ENCODE measurements around the gene TRPT1. TPM values are rescaled to one million over a fixed set of nuclear protein-coding genes. Genes with fewer than 3 reads are reported as not detected.

The TRPT1 gene
- total and polyA plus RNA-seq, 9 of the 15 experiments (the other 6 are each of a cell fraction or from before 2014, with no cell fraction given) = 4.6 to 41.7 (median 23.1) TPM

GRCh38 chr11:64222651-64223000 is 3.4 kb downstream of the TRPT1 start (continued):
- TF ChIP-seq HNRNPUL1 (IDR thresholded peaks at IDR 0.05; ENCODE audit: low read length) = no peak
- TF ChIP-seq ZNF239 (CRISPR knock-in tag; IDR thresholded peaks at IDR 0.05) = no peak
- peak; percentile 49; the same call in 1 of the 2 replicates for TF ChIP-seq POLR2AphosphoS2 (IDR thresholded peaks at IDR 0.05; ENCODE audit: low read length)
- TF ChIP-seq ZNF347 (CRISPR knock-in tag; IDR thresholded peaks at IDR 0.05; ENCODE audit: low read depth) = no peak
- TF ChIP-seq ZNF644 (tag; IDR thresholded peaks at IDR 0.05; ENCODE audit: low read depth) = no peak
- peak; percentile 20 for TF ChIP-seq RBM25 (IDR thresholded peaks at IDR 0.05; ENCODE audit: low read depth, low read length, severe bottlenecking)
- TF ChIP-seq ZNF766 (CRISPR knock-in tag; conservative IDR thresholded peaks at IDR 0.05) = no peak
- no peak for TF ChIP-seq PHTF2 (CRISPR knock-in tag; IDR thresholded peaks at IDR 0.05)

- ChIA-PET POLR2A (interaction anchor here (7.0 kb wide), 1 partner anchor 14 kb away, joined by 57 read pairs; the partner anchor contains the start of gene FERMT3), CTCF (ENCODE audit: low intra/inter-chr PET ratio) (no interaction called here)
- no peak for ATAC-seq
Observed at GRCh38 chr11:64220798-64221197, 5.2 kb downstream of the TRPT1 start.

More at GRCh38 chr11:64220798-64221197, 5.2 kb downstream of the TRPT1 start:
- DNase-seq (ENCODE audit: extremely low read depth in 1 of 4, low spot score in 3 of 4) (no peak), FAIRE-seq (no peak)
- H3K4me3 ChIP-seq = no peak overlapping the region
- no peak overlapping the region for H2AFZ ChIP-seq (ENCODE audit: low read depth, low read length)
- peaks cover 5% of the 10 kb centered on the region for H3K9me1 ChIP-seq (ENCODE audit: control insufficient read depth, insufficient read depth, low read length)
- peak overlapping the region in 1 of 2 experiments; percentile 35; a peak in 1 of 4 replicates for H3K9ac ChIP-seq (ENCODE audit: insufficient read depth in 1 of 2, low read depth in 2 of 2, low read length in 2 of 2)
- peaks cover 75% of the 10 kb centered on the region for H3K36me3 ChIP-seq (ENCODE audit: control insufficient read depth, insufficient read depth, low read length)
- H3K27me3 ChIP-seq (ENCODE audit: control insufficient read depth in 2 of 2, insufficient read depth in 2 of 2, low read length in 2 of 2) = no peaks in the 10 kb centered on the region
- H3K4me1 ChIP-seq (replicated peaks in 1 of 2; ENCODE audit: control insufficient read depth in 2 of 2, insufficient read depth in 2 of 2, low read length in 2 of 2) = peaks cover 0 to 43% of the 10 kb centered on the region in 2 experiments; a peak in 3 of 5 replicates
- TF ChIP-seq ADNP (tag; IDR thresholded peaks at IDR 0.05) (no peak), ZBTB33 (CRISPR knock-in tag; IDR thresholded peaks at IDR 0.05) (0 out of 2 replicates have a peak, but pooled peaks have one; percentile 26), MED1 (CRISPR knock-in tag; IDR thresholded peaks at IDR 0.05; ENCODE audit: borderline replicate concordance) (no peak), POLR2G (IDR thresholded peaks at IDR 0.05; ENCODE audit: low read depth, low read length) (peak; percentile 65), RBFOX2 (IDR thresholded peaks at IDR 0.05; ENCODE audit: low read depth, low read length) (peak; percentile 64), MIER1 (IDR thresholded peaks at IDR 0.05; ENCODE audit: low read depth) (no peak)
- H3K79me2 ChIP-seq (ENCODE audit: control insufficient read depth, insufficient read depth, low read length) = peaks cover 10% of the 10 kb centered on the region
- intact Hi-C loops (cut with micrococcal nuclease) (no loop called here), in situ Hi-C loops (cut with MboI) (no loop called here)
- no peak overlapping the region for H3K4me2 ChIP-seq (ENCODE audit: insufficient read depth, low read length)
- no peak overlapping the region for H3K27ac ChIP-seq (ENCODE audit: extremely low read depth, low read depth, low read length)
- 96% methylated on average over 13 of the region's 14 CpGs for WGBS (ENCODE audit: insufficient coverage, low coverage, missing lambda C conversion rate)
- BruUV-seq (replicated peaks) = no TSS peak
- no peaks in the 10 kb centered on the region for H3K9me3 ChIP-seq (replicated peaks; ENCODE audit: control insufficient read depth, insufficient read depth, low read depth, low read length)
- no peaks in the 10 kb centered on the region for H4K20me1 ChIP-seq (replicated peaks; ENCODE audit: control insufficient read depth, insufficient read depth, low read length)
